Activated T-cell treated with anti-CD3 and anti-CD28 coated beads, Interleukin-2, amount 50 U/mL, for 48 hours (primary cell): ENCODE data around the gene CKAP2L.
A peak's percentile ranks its signal among the peaks of the same experiment; 100 is the strongest.

Source experiments
- DNase-seq, 2 experiments: peaks; one replicate each; pipeline ENCODE4 v3.0.0-alpha.2; 2020

CKAP2L gene, protein sequence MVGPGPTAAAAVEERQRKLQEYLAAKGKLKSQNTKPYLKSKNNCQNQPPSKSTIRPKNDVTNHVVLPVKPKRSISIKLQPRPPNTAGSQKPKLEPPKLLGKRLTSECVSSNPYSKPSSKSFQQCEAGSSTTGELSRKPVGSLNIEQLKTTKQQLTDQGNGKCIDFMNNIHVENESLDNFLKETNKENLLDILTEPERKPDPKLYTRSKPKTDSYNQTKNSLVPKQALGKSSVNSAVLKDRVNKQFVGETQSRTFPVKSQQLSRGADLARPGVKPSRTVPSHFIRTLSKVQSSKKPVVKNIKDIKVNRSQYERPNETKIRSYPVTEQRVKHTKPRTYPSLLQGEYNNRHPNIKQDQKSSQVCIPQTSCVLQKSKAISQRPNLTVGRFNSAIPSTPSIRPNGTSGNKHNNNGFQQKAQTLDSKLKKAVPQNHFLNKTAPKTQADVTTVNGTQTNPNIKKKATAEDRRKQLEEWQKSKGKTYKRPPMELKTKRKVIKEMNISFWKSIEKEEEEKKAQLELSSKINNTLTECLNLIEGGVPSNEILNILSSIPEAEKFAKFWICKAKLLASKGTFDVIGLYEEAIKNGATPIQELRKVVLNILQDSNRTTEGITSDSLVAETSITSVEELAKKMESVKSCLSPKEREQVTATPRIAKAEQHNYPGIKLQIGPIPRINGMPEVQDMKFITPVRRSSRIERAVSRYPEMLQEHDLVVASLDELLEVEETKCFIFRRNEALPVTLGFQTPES

DNA sequence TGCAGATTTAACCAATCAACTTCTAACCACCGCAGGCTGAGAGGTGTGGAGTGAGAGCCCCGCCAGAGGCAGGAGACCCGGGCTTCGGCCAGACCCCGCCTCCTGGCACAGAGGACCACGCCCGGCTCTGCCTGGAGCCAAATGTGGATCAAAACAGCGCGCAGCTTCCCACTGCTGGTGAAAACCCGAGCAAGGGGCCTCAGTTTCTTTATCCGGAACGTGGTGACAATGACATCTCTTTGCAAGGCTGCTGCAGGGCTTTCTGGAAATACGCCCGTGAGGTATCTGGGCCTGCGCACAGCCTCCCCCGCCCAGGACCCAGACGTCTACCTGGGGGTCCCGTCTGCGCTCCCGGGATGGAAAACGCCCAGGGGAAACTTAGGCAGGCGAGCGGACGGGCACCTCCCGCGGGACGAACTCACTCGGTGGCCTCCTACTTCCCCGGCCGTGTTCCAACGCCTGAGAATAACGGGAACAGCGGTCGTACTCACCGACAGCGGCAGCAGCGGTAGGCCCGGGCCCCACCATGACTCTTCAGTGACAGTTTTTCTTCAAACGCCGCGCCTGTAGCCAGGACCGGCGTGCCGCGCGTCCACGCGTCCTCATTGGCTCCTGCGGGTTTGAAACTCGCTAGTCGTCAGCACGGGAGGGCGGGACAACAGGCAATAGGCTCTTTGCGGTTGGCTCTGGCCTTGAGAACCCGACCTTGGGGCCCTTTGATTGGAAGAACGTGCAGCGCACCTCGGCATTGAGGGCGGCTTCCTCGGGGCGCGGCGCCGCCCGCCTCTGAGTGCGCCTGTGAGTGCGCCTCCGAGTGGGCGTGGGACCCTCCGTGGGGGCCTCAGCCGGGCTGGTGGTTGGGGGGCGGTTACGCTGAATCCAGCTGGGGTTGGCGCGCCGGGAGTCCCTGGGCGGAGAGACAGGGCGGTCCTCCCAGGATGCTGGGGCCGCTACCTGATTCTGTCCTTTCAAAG, at the start of gene CKAP2L:
Gene CKAP2L, minus strand, starts transcription at position 539 of the 974 bp plus-strand sequence. Its CDS starts 11 bp downstream, at position 528.
- DNase-seq: peak; percentile 95 to 97

DNA sequence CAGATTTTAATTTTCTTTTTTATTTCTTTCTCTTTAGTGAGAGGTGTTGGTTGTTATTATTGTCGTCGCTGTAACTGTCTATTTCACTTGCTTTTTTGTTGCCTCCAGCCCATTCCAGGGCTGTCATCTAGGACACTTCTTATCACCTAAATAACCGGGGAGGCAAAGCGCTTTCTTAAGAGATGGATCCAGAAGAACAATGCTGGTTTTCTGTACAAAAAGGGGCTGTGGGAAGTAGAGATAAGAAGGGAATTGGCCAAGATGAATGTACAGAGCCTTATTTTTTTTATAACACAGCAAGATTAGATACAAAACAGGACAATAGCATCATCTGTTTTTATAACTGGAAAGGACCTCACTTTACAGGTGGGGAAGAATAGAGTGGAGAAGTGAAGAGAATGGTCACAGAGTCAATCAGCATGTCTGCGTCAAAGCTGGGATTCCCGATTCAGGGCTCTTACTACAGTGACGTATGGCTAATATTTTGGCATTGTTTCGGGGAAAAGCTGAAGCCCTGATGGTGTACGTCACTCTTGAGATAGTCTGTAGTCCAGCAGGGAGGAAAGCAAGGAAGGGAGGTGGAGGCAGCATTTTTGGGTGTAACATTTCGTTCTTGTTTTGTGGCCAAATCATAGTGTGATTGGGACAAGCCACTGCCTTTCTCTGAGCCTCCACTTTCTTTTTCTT, 49.0 kb upstream of the CKAP2L start:
- DNase-seq: no peak

DNA sequence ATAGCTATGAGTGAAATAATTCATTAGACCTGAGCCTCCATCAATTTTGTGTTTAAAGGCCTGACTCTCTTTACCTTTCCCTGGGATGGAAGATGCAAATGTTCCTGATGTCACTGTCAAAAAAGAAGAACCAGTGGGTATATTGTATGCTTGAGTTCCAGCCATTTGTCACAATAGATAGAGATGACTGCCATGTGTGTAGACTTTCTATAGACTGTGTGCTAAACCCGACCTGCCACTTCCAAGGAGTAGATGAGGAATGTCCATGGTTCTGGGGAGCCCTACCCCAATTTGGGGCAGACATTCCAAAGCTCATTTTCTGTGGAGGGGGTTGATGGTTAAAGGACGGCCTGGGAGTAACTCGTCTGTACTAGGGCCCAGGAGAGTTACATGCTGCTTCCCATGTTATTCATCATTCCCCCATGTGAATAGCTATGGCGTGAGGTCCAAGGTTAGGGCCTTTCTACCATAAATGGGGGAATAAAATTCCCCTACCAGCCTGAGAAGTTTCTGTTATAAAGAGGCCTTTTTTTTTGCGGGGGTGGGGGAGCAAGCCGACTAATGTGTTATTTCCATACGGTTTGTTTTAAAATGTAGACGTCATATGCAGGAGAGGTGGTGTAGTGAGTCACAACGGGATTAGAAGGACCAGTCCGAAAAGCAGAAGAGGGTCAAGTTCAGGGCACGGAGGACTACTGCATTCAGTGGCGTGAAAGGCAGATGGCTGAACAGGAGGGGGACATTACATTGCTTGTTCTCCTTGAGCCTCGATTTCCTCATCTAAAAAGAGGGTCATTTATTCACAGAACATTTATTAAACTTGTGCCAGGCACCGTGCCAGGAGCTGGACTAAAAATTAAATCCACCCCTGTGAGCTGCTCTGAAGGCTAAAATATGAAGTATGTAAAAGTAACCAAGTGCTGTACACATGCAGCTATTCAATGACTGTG, 48.2 kb upstream of the CKAP2L start:
- DNase-seq: no peak

DNA sequence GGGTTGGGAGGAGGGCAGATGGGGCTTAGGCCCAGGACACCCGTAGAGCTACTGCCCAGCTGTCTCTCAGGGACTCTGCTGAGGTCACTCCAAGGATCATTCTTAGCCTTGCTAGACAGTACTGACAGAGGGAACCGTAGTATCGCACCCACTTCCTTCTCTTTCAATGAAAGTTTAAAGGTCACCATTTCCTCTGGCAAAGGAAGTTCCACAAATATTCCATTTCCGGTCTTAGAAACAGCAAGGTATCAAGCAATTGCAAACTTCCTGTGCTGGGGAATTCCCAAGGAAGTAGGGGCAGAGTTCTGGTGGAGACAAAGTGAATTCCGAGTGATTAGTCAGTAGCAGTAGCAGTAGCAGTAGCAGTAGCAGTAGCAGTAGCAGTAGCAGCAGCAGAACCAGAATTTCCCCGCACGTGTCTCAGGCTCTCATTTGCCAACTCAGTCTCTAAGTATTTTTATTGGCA, 47.5 kb upstream of the CKAP2L start:
- peak in 1 of 2 experiments; percentile 35 for DNase-seq

DNA sequence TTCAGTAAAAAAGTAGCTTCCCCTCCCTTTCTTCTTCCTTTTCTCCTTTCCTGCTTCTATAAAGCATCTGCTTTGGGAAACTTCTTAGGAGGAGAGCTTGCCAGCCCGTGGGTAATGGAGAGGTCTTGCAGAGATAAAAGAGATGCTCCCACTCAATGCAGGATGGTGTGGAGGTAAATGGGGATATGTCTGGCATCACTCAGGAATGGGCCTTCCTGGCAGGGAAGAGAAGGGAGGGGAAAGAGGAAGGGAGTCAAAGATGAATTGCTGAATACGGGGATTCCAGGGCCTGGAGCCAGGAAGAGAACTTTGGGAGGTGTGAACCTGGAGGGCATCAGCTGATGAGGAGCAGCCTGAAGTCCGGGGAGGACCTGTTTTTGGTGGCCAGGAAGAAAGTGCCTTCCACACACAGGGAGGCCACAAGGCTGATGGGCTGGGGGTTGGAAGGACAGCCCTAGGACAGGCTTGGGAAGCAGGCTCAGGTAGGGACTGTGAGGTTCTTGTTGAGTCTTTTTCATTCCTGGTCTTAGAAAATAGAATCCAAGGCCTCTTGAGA, 46.9 kb upstream of the CKAP2L start:
- no peak for DNase-seq

DNA sequence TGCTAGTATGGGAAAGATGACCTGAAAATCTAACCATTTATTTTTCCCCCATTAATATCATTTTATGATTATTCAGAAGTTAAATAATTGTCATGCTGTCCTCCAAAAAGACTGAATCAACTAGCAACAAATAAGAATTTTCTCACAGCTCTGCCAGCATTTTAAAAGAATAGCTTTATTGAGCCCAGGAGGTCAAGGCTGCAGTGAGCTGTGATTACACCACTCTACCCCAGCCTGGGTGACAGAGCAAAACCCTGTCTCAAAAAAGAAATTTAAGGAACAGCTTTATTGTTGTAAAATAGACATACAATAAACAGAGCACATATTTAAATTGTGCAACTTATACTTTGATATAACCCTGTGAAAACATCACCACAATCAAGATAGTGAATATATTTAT, 44.7 kb upstream of the CKAP2L start:
- no peak for DNase-seq

DNA sequence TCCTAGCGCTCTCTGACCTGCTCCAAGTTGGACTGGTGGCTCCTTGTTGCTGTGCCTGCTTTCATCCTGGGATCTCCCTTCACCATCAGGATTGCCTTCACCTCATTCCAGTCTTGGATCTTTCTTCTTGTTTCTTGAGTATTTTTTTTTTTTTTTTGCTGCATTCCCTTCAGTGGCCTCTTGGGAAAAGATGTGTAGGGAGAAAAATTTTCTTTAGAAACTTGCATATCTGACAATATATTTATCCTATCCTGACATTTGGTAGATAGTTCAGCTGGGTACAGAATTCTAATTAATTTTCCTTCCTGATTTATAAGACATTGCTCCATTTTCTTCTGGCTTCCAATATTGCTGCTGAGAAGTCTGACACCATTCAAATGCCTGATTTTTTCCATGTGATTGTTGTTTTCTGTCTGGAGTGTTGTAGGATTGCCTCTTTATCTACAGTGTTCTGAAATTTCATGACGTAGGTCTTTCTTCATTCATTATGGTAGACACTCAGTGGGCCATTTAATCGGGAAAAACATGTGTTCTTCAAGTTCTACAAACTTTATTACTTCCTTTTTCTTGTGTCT, 42.9 kb upstream of the CKAP2L start:
- DNase-seq: no peak

DNA sequence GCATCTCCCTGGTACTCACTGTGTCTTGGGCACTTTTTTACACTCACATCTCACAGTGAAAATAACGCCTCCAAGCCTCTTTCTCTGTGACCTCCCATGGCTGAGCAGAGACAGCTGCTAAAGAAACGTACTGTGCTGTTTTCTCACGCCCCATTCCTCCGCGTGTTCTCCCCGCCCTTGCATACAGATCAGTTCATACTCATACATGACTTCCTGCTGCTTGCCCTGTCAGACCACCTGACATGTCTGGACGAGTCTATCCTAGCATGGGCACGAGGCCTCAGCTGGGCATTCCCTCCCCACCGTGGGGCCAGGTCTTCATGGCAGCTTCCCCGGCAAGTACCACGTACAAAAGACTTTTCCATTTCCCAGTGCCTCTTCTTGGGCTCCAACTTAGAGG, 41.1 kb upstream of the CKAP2L start:
- DNase-seq: no peak

DNA sequence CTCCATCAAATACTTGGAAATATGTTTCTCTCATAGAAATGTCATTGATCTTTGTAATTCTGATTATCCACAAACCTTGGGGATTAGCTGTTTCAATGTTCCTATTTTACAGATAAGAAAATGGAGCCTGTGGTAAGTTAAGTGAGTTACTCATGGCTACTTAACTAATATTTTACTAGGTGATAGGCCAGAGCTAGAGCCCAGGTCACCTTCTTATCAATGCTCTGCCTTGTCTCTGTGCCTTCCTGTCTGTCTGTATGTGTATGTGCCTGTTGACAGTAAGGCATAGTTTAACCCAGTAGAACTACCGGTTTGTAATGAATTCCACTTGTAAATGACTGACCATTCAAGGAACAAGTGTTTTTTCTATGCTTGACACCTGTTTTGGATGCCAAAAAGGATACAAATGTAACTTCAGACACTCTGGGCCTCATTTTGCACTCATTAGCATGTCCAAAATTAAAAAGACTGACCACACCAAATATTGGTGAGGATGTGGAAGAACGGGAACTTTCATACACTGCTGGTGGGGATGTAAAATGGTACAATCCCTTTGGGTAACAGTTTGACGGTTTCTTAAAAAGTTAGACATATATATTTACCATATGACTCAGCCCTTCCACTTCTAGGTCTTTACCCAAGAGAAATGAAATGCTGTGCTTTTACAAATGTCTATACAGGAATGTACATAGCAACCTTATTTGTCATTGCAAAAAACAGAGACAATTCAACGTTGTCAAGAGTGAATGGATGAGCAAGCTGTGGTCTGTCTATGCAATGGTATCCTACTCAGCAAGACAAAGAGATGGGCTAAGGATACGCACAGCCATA, 39.5 kb upstream of the CKAP2L start:
- no peak for DNase-seq

DNA sequence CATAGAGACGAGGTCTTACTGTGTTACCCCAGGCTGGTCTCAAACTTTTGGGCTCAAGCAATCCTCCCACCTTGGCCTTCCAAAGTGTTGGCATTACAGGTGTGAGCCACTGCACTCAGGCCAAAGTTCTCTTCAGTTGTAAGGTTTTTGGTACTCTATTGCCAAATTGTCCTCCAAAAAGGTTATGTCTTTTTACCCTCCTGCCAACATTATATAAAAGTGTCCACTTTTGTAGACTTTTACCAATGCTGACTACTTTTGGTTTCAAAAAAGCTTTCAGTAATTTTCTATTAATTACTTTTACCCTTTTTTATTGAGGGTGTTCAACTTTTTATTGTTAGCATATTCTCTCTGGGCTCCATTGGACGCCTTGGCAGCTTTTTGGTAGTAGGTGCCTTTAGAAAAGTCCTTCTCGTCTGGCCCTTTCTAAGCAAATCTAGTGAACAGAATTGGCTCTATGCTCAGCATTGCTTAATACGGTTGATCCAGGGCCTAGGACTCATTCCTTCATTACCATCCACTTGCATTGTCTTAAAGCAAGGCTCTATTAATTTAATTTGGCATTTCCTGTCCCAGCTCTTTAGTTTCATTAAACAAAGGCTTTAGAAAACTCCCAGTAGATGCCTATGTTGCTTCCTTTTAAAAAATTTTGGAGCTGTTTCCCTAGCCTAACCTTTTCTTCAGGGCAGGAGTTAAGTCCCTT, 36.6 kb upstream of the CKAP2L start:
- no peak for DNase-seq

DNA sequence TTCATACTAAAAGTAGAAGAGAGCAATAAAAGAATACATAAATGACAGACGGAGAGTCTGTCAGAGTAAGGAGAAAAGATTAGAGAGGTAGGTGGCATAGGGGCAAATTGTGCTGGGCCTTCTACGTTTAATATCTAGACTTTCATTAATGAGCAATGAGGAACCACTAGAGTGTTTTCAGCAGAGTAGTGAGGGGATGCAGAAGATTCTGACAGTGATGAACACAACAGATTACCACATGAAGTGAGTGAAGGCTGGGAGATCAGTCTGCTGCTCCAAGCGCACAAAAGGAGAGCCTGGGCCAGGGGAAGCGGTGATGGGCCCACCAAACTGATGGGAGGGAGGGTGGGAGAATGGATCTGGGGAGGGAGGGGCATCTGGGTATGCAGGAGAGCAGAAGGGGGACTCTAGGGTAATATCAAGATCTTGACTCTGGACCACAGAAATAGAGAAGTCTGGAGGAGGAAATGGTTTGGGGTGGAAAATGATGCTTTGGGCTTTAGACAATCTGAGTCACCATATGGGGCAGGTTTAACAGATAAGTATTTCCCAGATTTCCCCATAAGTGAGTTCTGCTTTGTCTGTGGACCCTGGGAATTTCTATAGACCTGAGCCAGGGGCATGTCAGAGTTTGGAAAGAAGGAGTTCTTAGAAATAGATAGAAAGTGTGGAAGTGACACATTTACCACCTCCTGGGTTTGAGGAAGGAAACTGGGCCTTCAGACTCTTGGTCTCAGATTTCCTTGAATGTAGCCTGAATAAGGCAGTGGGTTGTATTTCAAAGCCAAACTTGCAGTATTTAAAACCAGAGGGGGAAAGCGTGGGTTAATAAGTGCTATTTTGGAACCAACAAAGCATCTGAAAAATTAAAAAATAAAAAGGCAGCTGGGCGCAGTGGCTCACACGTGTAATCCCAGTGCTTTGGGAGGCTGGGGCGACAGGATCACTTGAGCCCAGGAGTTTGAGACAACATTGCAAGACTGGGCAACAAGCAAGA, 34.9 kb upstream of the CKAP2L start:
- DNase-seq: no peak

DNA sequence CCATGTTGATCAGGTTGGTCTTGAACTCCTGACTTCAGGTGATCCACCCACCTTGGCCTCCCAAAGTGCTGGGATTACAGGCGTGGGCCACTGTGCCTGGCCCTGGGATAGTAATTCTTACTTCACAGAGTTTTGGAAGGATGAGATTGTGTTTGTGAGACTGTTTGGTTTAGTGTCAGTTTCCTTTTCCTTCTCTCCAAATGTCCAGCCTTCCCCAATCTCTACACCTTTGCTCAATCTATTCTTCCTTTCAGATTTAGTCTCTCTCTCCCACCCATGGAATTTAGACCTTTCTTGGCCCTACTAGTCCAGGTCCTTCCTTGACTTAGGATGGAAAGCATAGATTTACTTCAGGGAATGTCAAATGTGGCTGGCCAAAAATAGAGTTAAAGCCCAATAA, 32.1 kb upstream of the CKAP2L start:
- no peak for DNase-seq

DNA sequence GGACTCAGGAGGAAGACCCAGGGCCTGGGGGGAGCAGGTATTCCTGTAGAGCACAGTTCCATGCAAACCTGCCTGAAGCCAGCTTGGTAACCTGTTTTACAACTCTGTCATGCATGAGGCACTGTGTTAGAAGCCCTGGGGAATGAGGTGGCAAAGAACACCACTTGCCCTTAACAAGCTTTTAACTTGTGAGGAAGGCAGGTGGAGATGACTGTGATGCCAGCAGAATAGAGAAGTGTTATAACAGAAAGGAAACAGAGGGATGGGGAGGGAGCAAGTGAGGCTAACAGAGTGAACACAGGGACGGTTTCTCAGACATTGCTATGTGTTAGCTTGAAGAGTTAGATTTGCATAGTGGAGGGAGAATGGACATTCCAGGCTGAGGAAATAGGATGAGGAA, 31.4 kb upstream of the CKAP2L start:
- no peak for DNase-seq

DNA sequence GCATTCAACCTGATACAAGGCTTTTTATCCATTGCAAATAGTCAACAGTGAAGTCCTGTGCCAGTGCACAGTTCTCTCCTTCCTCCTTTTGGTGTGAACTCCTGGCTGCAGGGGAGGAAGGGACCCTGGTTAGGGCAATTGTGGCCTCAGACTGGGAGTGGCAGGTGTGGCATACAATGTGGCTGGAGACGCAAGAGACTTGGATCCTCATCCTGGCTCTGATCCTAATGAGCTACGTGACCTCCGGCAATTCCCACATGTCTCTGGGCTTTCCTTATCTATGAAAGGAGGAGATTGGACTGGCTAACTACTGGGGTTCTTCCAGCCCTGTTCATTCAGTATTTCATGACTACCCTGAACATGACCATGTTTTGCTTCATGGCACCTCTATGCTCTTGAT, 30.4 kb upstream of the CKAP2L start:
- DNase-seq: no peak

DNA sequence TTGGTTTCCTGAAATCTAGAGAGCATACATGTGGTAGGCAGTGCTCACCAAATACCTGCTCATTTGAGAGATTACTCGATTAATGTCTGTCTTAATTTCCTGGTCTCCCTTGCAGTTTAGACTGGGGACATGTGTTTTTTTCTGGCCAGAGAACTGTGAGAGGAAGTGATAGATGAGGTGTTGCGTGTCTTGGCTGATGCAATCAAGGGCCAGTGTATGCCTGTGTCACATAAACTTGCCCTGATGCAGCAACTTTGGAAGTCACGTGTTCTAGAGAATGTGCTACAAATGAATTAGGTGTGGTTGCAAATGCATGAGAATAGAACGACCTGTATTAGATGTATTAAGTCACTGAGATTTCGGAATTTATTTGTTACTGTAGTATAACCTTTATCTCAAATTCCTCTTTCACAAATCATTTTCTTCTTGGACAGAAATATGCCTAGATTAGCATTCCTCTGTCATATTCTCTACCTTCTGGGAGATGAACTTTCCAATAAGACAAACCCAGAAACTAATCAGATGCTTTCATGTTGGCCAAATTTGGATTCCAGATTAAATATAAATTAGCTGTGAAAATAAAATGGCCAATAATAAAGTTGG, 29.8 kb upstream of the CKAP2L start:
- DNase-seq: peak in 1 of 2 experiments; percentile 37

DNA sequence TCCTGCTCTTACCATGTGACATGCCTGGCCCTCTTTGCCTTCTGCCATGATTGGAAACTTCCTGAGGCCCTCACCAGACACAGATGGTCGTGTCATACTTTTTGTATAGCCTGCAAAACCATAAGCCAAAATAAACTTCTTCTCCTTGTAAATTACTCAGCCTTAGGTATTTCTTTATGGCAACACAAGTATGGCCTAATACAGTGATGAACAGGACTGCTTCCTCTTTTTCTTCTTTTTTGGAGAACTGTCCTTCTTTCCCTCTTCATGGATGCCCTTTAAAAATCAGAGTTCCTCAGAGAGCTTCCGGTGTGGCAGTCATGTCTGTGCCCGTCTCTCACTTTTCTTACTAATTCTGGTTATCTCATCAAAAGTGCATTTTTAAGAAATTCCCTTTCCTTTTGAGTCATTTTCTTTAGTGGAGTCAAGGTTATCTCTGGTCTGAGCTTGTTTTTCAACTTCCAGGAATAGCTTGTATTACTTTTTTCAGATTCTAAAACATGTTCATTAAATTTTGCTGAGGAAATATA, 29.1 kb upstream of the CKAP2L start:
- no peak for DNase-seq

DNA sequence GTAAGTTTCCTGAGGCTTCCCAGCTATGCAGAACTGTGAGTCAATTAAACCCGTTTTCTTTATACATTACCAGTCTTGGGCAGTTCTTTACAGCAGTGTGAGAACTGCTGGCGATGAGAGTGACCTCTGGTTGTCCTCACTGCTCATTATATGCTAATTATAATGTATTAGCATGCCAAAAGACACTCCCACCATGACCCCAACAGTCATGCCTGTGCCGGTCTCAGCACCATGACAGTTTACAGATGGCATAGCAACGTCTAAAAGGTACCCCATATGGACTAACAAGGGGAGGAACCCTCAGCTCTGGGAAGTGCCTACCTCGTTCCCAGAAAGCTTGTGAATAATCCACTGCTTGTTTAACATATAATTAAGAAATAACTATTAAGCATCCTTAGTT, 28.0 kb upstream of the CKAP2L start:
- DNase-seq: no peak
